OCI-M2 (cell line): ENCODE data around the gene ICE1.

Source experiments
- DNase-seq: peaks from one replicate; lab custom pipeline; 2025; ENCODE audit not compliant: unreplicated experiment; lab: John Stamatoyannopoulos, UW

Gene ICE1

GRCh38 chr5:5533927-5534326 is 111.5 kb downstream of the ICE1 start:
- DNase-seq, result no peak

- DNase-seq, result no peak
These were observed 111.9 kb downstream of the ICE1 start for GRCh38 chr5:5534333-5534732.

- no peak for DNase-seq
These were observed 114.4 kb downstream of the ICE1 start for GRCh38 chr5:5536871-5537270.

GRCh38 chr5:5537426-5537825 is 114.9 kb downstream of the ICE1 start:
- no peak for DNase-seq

- no peak for DNase-seq
These were observed 117.1 kb downstream of the ICE1 start for GRCh38 chr5:5539590-5539989.
